Measurements from ENCODE around the gene LACTBL1. TPM values are rescaled to one million over a fixed set of nuclear protein-coding genes. Genes with fewer than 3 reads are reported as not detected.

LACTBL1 gene
- total and polyA plus RNA-seq, 2 of the 4 experiments (the other 2 are of a cell fraction): not detected

- Histone ChIP-seq H2BK120ac (ENCODE audit: low read depth, low read length) (no peak overlapping the region), H3K23ac (ENCODE audit: low read depth, low read length) (no peak overlapping the region), H3K9me3 (ENCODE audit: control insufficient read depth, insufficient read depth, low read length) (no peaks in the 10 kb centered on the region), H2BK20ac (ENCODE audit: low read depth, low read length) (no peak overlapping the region), H4K5ac (ENCODE audit: low read depth, low read length) (no peak overlapping the region), H3K4me1 (ENCODE audit: control insufficient read depth, insufficient read depth, low read length) (no peaks in the 10 kb centered on the region), H2BK5ac (ENCODE audit: low read depth, low read length, poor library complexity, severe bottlenecking) (no peak overlapping the region), H4K20me1 (ENCODE audit: insufficient read depth, low read length) (no peaks in the 10 kb centered on the region), H2BK15ac (ENCODE audit: low read depth, low read length) (no peak overlapping the region), H4K8ac (ENCODE audit: low read depth in 2 of 2, low read length in 2 of 2) (no peak overlapping the region), H2AFZ (replicated peaks; ENCODE audit: low read length, poor library complexity) (no peak overlapping the region), H3K4me2 (ENCODE audit: low read depth, low read length) (no peak overlapping the region), H3K27ac (ENCODE audit: insufficient read depth, low read length) (no peak overlapping the region), H3K9ac (ENCODE audit: low read depth, low read length) (no peak overlapping the region), H3K27me3 (ENCODE audit: control insufficient read depth, insufficient read depth, low read length) (no peaks in the 10 kb centered on the region), H2AK9ac (replicated peaks; ENCODE audit: low read depth, low read length, poor library complexity) (no peak overlapping the region), H3K56ac (ENCODE audit: extremely low read depth, insufficient read depth, low read length) (no peak overlapping the region), H3K36me3 (ENCODE audit: control insufficient read depth, insufficient read depth, low read length) (no peaks in the 10 kb centered on the region), H3K9me1 (ENCODE audit: insufficient read depth, low read length) (no peaks in the 10 kb centered on the region), H3K4me3 (ENCODE audit: insufficient read depth, low read depth, low read length) (no peak overlapping the region), H4K91ac (ENCODE audit: insufficient read depth, low read depth, low read length) (no peak overlapping the region), H3K79me1 (ENCODE audit: low read depth in 1 of 2, low read length in 2 of 2) (no peaks in the 10 kb centered on the region), H3K18ac (ENCODE audit: low read depth, low read length) (no peak overlapping the region), H3K14ac (replicated peaks; ENCODE audit: low read depth, low read length) (no peak overlapping the region), H2AK5ac (ENCODE audit: low read depth, low read length) (no peak overlapping the region), H3K4ac (ENCODE audit: low read depth, low read length) (no peak overlapping the region)
- in situ Hi-C loops (cut with MboI; ENCODE audit: low sequenced_read_pairs): no loop called here
- intact Hi-C loops (cut with micrococcal nuclease): no loop called here
- BruUV-seq (replicated peaks): no TSS peak
- CTCF ChIA-PET: interaction anchor here (0.6 kb wide), 1 partner anchor 20 kb away, joined by 3 read pairs; no protein-coding TSS in a partner anchor
- dilution Hi-C loops (cut with HindIII; ENCODE audit: low sequenced_read_pairs, unreplicated experiment): no loop called here
- ATAC-seq (ENCODE audit: low read depth) (no peak), DNase-seq (no peak)
- TF ChIP-seq BHLHE40 (IDR thresholded peaks at IDR 0.05; ENCODE audit: low read depth, low read length): no peak
- no peak for TF ChIP-seq CEBPB (IDR thresholded peaks at IDR 0.05; ENCODE audit: low read depth, low read length)
- no peak for TF ChIP-seq SMC3 (IDR thresholded peaks at IDR 0.05; ENCODE audit: low read depth, low read length)
- TF ChIP-seq CTCF (conservative IDR thresholded peaks at IDR 0.05; ENCODE audit: low read depth, low read length): no peak
- TF ChIP-seq USF2 (IDR thresholded peaks at IDR 0.05; ENCODE audit: low read depth, low read length): no peak
- no peak for TF ChIP-seq FOS (IDR thresholded peaks at IDR 0.05; ENCODE audit: low read depth, low read length)
- TF ChIP-seq MAZ (IDR thresholded peaks at IDR 0.05; ENCODE audit: borderline replicate concordance, low read depth, low read length): no peak
- no peak for TF ChIP-seq MAFK (IDR thresholded peaks at IDR 0.05; ENCODE audit: low read depth, low read length)
- no peak for TF ChIP-seq ELK1 (IDR thresholded peaks at IDR 0.05; ENCODE audit: borderline replicate concordance, low read depth, low read length)
- no peak for TF ChIP-seq RFX5 (IDR thresholded peaks at IDR 0.05; ENCODE audit: low read depth, low read length)
- no peak for TF ChIP-seq POLR2A (IDR thresholded peaks at IDR 0.05; ENCODE audit: low read depth, low read length)
- no peak for TF ChIP-seq CHD1 (IDR thresholded peaks at IDR 0.05; ENCODE audit: low read depth, low read length)
- no peak for TF ChIP-seq NFE2L2 (IDR thresholded peaks at IDR 0.05; ENCODE audit: low read depth, low read length)
- TF ChIP-seq MXI1 (IDR thresholded peaks at IDR 0.05; ENCODE audit: borderline replicate concordance, low read depth, low read length): no peak
- TF ChIP-seq RCOR1 (IDR thresholded peaks at IDR 0.05; ENCODE audit: insufficient replicate concordance, low read length): no peak
- no peak for TF ChIP-seq RAD21 (IDR thresholded peaks at IDR 0.05; ENCODE audit: low read length)
- POLR2A ChIA-PET (ENCODE audit: unreplicated experiment): no interaction called here
- WGBS, 2 experiments (ENCODE audit: extremely low coverage in 2 of 2, insufficient read length in 1 of 2): 83% methylated on average over 1 of the region's 3 CpGs; no CpG with 5 or more reads in 1 of the 2 experiments
Observed at GRCh38 chr1:23013657-23014056, 41.0 kb upstream of the LACTBL1 start.
